Hepatocyte (in vitro differentiated cells): Measurements from ENCODE around the gene TAF11L11. TPM values are rescaled to one million over a fixed set of nuclear protein-coding genes. Genes with fewer than 3 reads are reported as not detected.
"Not testable (repeated sequence)": the region's sequence is repeated elsewhere in the genome, so short reads cannot be mapped to it uniquely, and the experiment has no call there.

Experiments used
- DNase-seq: peaks from one replicate; pipeline ENCODE4 v3.0.0-alpha.2; 2016; ENCODE audit warnings: low spot score
- H2AFZ ChIP-seq: fragments of 200-600 bp; sonication (generic); 2 replicates; pipeline ENCODE4 v1.6.0; 2016; ENCODE audit warnings: antibody characterized with exemption, mild to moderate bottlenecking
- H3K27ac ChIP-seq: fragments of 200-600 bp; sonication (generic); 2 replicates; pipeline ENCODE4 v1.5.1; 2016; ENCODE audit warnings: mild to moderate bottlenecking
- H3K27me3 ChIP-seq: fragments of 200-600 bp; sonication (generic); 2 replicates; pipeline ENCODE4 v1.6.1; 2016
- H3K36me3 ChIP-seq: fragments of 200-600 bp; sonication (generic); replicated peaks from 2 replicates; pipeline ENCODE4 v1.5.1; 2016; ENCODE audit warnings: low read depth; ENCODE audit not compliant: insufficient read depth
- H3K4me1 ChIP-seq: fragments of 200-600 bp; sonication (generic); 2 replicates; pipeline ENCODE4 v1.5.1; 2016; ENCODE audit warnings: mild to moderate bottlenecking, moderate library complexity; ENCODE audit not compliant: insufficient read depth
- H3K4me2 ChIP-seq: fragments of 200-600 bp; sonication (generic); 2 replicates; pipeline ENCODE4 v1.6.0; 2016
- H3K4me3 ChIP-seq: fragments of 200-600 bp; sonication (generic); 2 replicates; pipeline ENCODE4 v1.5.1; 2016; ENCODE audit warnings: mild to moderate bottlenecking
- H3K79me2 ChIP-seq: fragments of 200-600 bp; sonication (generic); 2 replicates; pipeline ENCODE4 v1.6.0; 2017; ENCODE audit warnings: mild to moderate bottlenecking
- H3K9me2 ChIP-seq: fragments of 200-600 bp; sonication (generic); replicated peaks from 2 replicates; pipeline ENCODE4 v1.6.0; 2017; ENCODE audit warnings: mild to moderate bottlenecking; ENCODE audit not compliant: insufficient read depth
- H3K9me3 ChIP-seq: fragments of 200-600 bp; sonication (generic); 2 replicates; pipeline ENCODE4 v1.5.1; 2016; ENCODE audit warnings: low read depth, mild to moderate bottlenecking
- H4K20me1 ChIP-seq: fragments of 200-600 bp; sonication (generic); 2 replicates; pipeline ENCODE4 v1.6.0; 2016; ENCODE audit warnings: mild to moderate bottlenecking; ENCODE audit not compliant: insufficient read depth, poor library complexity, severe bottlenecking
- EZH2 ChIP-seq: fragments of 200-600 bp; sonication (generic); IDR thresholded peaks from 2 replicates; pipeline ENCODE4 v1.6.1; 2016; ENCODE audit warnings: antibody characterized with exemption, mild to moderate bottlenecking, borderline replicate concordance
- EZH2phosphoT487 ChIP-seq: fragments of 200-600 bp; sonication (generic); IDR thresholded peaks from one replicate; pipeline ENCODE4 v1.6.1; 2018; ENCODE audit warnings: antibody characterized with exemption, mild to moderate bottlenecking, low read depth, moderate library complexity; ENCODE audit not compliant: unreplicated experiment, severe bottlenecking
- WGBS: methylation state at CpG from one replicate; pipeline ENCODE4 v1.1.6; 2016; ENCODE audit warnings: low lambda C conversion rate; ENCODE audit errors: missing lambda C conversion rate; 5-methylcytosine and 5-hydroxymethylcytosine counted together
- polyA plus RNA-seq: library from polyadenylated mRNA; unstranded; fragments of >200 nt; fragmentation: Nextera tagmentation; extraction: Ambion mirVana; gene quantifications from 2 replicates; pipeline ENCODE4 v1.2.1, GENCODE V29; 2016
- small RNA-seq: library from RNA; depleted of rRNA; stranded (forward); fragments of <200 nt; gene quantifications from one replicate; pipeline ENCODE3, GENCODE V24; 2014
- total RNA-seq: library from RNA; depleted of rRNA; stranded (reverse); fragments of >200 nt; gene quantifications from 2 replicates; pipeline ENCODE4 v1.2.3, GENCODE V29; 2014
- TF ChIP-seq, protein P1 (sequence below): fragments of 200-600 bp; sonication (generic); IDR thresholded peaks from 2 replicates; pipeline ENCODE4 v1.5.1; 2016; ENCODE audit warnings: antibody characterized with exemption, mild to moderate bottlenecking; ENCODE audit not compliant: poor library complexity

TAF11L11 gene
- total and polyA plus RNA-seq, 2 experiments from 2014 or later: not detected

DNA sequence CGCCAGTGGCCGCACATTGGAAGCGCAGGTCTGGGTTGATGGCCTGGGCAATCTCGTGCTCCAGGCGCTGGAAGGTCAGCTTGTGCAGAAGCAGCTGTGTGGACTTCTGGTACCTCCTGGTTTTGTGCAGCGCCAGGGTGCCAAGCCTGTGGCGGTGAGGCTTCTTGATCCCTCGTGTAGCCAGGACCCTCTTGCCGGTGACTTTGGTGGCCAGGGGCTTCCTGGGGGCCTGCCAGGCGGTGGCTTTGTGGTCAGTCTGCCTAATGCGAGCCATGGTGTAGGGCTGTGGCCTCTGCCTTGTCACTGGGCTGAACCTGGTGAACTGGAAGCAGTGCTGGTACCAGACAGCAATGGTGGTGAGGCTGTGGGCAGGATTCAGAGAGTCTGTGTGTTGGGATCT lies 21.7 kb downstream of the TAF11L11 start:
- Histone ChIP-seq H3K9me3 (no peaks in the 10 kb centered on the region), H3K79me2 (no peaks in the 10 kb centered on the region), H3K36me3 (no peaks in the 10 kb centered on the region), H3K9me2 (no peaks in the 10 kb centered on the region), H3K27me3 (no peaks in the 10 kb centered on the region), H3K4me2 (no peak overlapping the region), H2AFZ (no peak overlapping the region), H3K27ac (no peak overlapping the region), H3K4me3 (no peak overlapping the region), H3K4me1 (no peaks in the 10 kb centered on the region), H4K20me1 (no peaks in the 10 kb centered on the region)
- TF ChIP-seq, protein P1, sequence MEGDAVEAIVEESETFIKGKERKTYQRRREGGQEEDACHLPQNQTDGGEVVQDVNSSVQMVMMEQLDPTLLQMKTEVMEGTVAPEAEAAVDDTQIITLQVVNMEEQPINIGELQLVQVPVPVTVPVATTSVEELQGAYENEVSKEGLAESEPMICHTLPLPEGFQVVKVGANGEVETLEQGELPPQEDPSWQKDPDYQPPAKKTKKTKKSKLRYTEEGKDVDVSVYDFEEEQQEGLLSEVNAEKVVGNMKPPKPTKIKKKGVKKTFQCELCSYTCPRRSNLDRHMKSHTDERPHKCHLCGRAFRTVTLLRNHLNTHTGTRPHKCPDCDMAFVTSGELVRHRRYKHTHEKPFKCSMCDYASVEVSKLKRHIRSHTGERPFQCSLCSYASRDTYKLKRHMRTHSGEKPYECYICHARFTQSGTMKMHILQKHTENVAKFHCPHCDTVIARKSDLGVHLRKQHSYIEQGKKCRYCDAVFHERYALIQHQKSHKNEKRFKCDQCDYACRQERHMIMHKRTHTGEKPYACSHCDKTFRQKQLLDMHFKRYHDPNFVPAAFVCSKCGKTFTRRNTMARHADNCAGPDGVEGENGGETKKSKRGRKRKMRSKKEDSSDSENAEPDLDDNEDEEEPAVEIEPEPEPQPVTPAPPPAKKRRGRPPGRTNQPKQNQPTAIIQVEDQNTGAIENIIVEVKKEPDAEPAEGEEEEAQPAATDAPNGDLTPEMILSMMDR: no peak
- TF ChIP-seq EZH2: no peak
- TF ChIP-seq EZH2phosphoT487: no peak
- no peak for DNase-seq
- WGBS: 90% methylated on average over 11 of the region's 11 CpGs

DNA sequence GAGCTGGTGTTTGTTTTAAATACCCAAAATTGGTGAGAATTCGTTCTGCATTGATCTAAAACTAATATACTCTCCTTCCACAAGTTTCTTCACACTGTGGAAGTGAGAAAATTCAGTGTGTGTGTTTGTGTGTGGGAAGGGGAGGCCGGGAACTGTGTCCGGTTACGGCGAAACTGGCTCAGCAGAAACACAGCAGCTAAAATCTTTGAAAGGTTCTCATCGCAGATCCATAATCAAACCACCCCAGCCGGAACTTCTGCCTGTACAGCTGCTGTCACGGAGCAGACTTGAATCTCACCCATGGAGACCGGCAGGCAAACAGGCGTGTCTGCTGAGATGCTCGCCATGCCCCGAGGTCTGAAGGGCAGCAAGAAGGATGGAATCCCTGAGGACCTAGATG lies 27.8 kb downstream of the TAF11L11 start, which contains the start of gene TAF11L13:
Gene TAF11L13 (plus strand): TSS at position 301 of the 400 bp plus-strand sequence.
- not testable (repeated sequence) for H3K9me2 ChIP-seq, H3K9me3 ChIP-seq, H3K27me3 ChIP-seq, H3K27ac ChIP-seq, DNase-seq, H3K4me3 ChIP-seq, H2AFZ ChIP-seq, H3K4me1 ChIP-seq, H3K79me2 ChIP-seq, H4K20me1 ChIP-seq, H3K36me3 ChIP-seq, H3K4me2 ChIP-seq
- 91% methylated on average over 10 of the region's 12 CpGs for WGBS

DNA sequence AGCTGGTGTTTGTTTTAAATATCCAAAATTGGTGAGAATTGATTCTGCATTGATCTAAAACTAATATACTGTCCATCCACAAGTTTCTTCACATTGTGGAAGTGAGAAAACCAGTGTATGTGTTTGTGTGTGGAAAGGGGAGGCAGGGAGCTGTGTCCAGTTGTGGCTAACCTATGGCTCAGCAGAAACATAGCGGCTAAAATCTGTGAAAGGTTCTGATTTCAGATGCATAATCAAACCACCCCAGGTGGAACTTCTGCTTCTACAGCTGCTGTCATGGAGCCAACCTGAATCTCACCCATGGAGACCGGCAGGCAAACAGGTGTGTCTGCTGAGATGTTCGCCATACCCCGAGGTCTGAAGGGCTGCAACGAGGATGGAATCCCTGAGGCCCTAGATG lies 30.2 kb downstream of the TAF11L11 start, which contains the start of gene TAF11L14:
Gene TAF11L14 (plus strand): TSS at position 301 of the 400 bp plus-strand sequence.
- TF ChIP-seq EZH2: no peak
- TF ChIP-seq EZH2phosphoT487: no peak
- TF ChIP-seq, protein P1: no peak
- no peaks in the 10 kb centered on the region for H3K36me3 ChIP-seq
- no peaks in the 10 kb centered on the region for H3K4me1 ChIP-seq
- H2AFZ ChIP-seq: no peak within 1 kb of the TSS
- no peak for DNase-seq
- no peak within 1 kb of the TSS for H3K4me3 ChIP-seq
- no peaks in the 10 kb centered on the region for H3K79me2 ChIP-seq
- H4K20me1 ChIP-seq: no peaks in the 10 kb centered on the region
- H3K27ac ChIP-seq: no peak within 1 kb of the TSS
- WGBS: 93% methylated on average over 5 of the region's 5 CpGs
- H3K27me3 ChIP-seq: no peaks in the 10 kb centered on the region
- no peaks in the 10 kb centered on the region for H3K9me3 ChIP-seq
- no peaks in the 10 kb centered on the region for H3K9me2 ChIP-seq
- H3K4me2 ChIP-seq: no peak within 1 kb of the TSS

DNA sequence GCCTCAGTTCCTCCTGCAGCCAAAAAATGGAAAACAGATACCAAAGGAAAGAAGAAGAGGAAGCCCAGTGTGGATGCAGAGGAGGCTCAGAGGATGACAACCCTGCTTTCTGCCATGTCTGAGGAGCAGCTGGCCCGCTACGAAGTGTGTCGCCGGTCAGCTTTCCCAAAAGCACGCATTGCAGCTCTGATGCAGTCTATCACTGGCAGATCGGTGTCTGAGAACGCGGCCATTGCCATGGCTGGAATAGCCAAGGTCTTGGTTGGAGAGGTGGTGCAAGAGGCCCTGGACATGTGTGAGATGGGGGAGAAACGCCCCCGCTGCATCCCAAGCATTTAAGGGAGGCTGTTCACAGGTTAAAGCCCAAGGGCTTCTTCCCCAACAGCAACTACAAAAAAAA lies 45.2 kb downstream of the TAF11L11 start:
- DNase-seq, H3K4me1 ChIP-seq, H3K27ac ChIP-seq, H3K9me2 ChIP-seq, H3K4me2 ChIP-seq, H3K36me3 ChIP-seq, H3K9me3 ChIP-seq, H3K4me3 ChIP-seq, H3K27me3 ChIP-seq, H3K79me2 ChIP-seq, H4K20me1 ChIP-seq, H2AFZ ChIP-seq: not testable (repeated sequence)
- 95% methylated on average over 10 of the region's 10 CpGs for WGBS

DNA sequence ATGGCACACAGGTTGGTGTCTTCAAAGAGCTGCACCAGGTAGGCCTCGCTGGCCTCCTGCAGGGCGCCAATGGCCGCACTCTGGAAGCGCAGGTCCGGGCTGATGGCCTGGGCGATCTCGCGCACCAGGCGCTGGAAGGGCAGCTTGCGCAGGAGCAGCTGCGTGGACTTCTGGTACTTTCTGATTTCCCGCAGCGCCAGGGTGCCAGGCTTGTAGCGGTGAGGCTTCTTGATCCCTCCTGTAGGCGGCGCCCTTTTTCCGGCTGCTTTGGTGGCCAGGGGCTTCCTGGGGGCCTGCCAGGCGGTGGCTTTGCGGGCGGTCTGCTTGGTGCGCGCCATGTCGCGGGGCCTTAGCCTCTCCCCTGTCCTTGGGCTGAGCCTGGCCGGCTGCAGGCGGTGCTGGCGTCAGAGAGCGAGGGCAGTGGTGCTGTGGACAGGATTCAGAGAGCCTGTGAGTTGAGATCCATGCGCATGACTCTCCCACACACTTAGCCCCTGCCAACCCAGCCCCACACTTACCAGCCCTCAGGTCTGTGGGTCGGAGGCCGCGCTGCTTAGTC lies 51.3 kb downstream of the TAF11L11 start:
- WGBS: 98% methylated on average over 30 of the region's 32 CpGs
- not testable (repeated sequence) for H3K9me2 ChIP-seq, H3K4me3 ChIP-seq, H3K36me3 ChIP-seq, H3K4me2 ChIP-seq, H3K9me3 ChIP-seq, H2AFZ ChIP-seq, H4K20me1 ChIP-seq, H3K27me3 ChIP-seq, H3K79me2 ChIP-seq, DNase-seq, H3K27ac ChIP-seq, H3K4me1 ChIP-seq

Small RNA genes within 50 kb of the gene (small RNA-seq; reads per million reads assigned to genes)
- gene AC233724.1 (not detected), gene AC233724.2 (not detected), gene AC233724.3 (not detected), gene AC233724.4 (not detected), gene AC233724.6 (not detected), gene AC233724.7 (not detected)

Other genes starting within 250 kb of the TAF11L11 start
- not detected in 2 replicates for gene TAF11L2, start 106.0 kb upstream of the TAF11L11 start, total RNA-seq
- not detected in 2 replicates for gene TAF11L2, start 106.0 kb upstream of the TAF11L11 start, polyA plus RNA-seq
- not detected in 2 replicates for gene TAF11L3, start 85.8 kb upstream of the TAF11L11 start, total RNA-seq
- gene TAF11L3, start 85.8 kb upstream of the TAF11L11 start, polyA plus RNA-seq: not detected in 2 replicates
- gene TAF11L4, start 82.4 kb upstream of the TAF11L11 start, total RNA-seq: not detected in 2 replicates
- not detected in 2 replicates for gene TAF11L4, start 82.4 kb upstream of the TAF11L11 start, polyA plus RNA-seq
- not detected in 2 replicates for gene TAF11L5, start 78.9 kb upstream of the TAF11L11 start, total RNA-seq
- gene TAF11L5, start 78.9 kb upstream of the TAF11L11 start, polyA plus RNA-seq: not detected in 2 replicates
- gene TAF11L6, start 75.5 kb upstream of the TAF11L11 start, total RNA-seq: not detected in 2 replicates
- gene TAF11L6, start 75.5 kb upstream of the TAF11L11 start, polyA plus RNA-seq: not detected in 2 replicates
- not detected in 2 replicates for gene TAF11L7, start 18.4 kb upstream of the TAF11L11 start, total RNA-seq
- gene TAF11L7, start 18.4 kb upstream of the TAF11L11 start, polyA plus RNA-seq: not detected in 2 replicates
- gene TAF11L8, start 13.2 kb upstream of the TAF11L11 start, total RNA-seq: not detected in 2 replicates
- gene TAF11L8, start 13.2 kb upstream of the TAF11L11 start, polyA plus RNA-seq: not detected in 2 replicates
- gene TAF11L9, start 9.8 kb upstream of the TAF11L11 start, total RNA-seq: not detected in 2 replicates
- not detected in 2 replicates for gene TAF11L9, start 9.8 kb upstream of the TAF11L11 start, polyA plus RNA-seq
- not detected in 2 replicates for gene TAF11L10, start 6.4 kb upstream of the TAF11L11 start, total RNA-seq
- gene TAF11L10, start 6.4 kb upstream of the TAF11L11 start, polyA plus RNA-seq: not detected in 2 replicates
- gene TAF11L12, start 6.2 kb downstream of the TAF11L11 start, total RNA-seq: not detected in 2 replicates
- not detected in 2 replicates for gene TAF11L12, start 6.2 kb downstream of the TAF11L11 start, polyA plus RNA-seq
- not detected in 2 replicates for gene TAF11L13, start 27.9 kb downstream of the TAF11L11 start, total RNA-seq
- gene TAF11L13, start 27.9 kb downstream of the TAF11L11 start, polyA plus RNA-seq: not detected in 2 replicates
- not detected in 2 replicates for gene TAF11L14, start 30.3 kb downstream of the TAF11L11 start, total RNA-seq
- not detected in 2 replicates for gene TAF11L14, start 30.3 kb downstream of the TAF11L11 start, polyA plus RNA-seq